Femur (tissue), 1 donor: ENCODE results near the gene RPS5.
"Not testable (repeated sequence)": the region's sequence is repeated elsewhere in the genome, so short reads cannot be mapped to it uniquely, and the experiment has no call there.

Experiments
- DNase-seq: peaks from one replicate; pipeline ENCODE4 v3.0.0-alpha.2; 2017

RPS5 gene

GRCh38 chr19:58386576-58387337 is at the start of gene RPS5:
TSS of gene RPS5 (plus strand) at chr19:58387269. CDS start at chr19:58388138, 869 bp downstream.
- DNase-seq, result peak; percentile 98

GRCh38 chr19:58338336-58338735 is 48.7 kb upstream of the RPS5 start:
- DNase-seq, result no peak

GRCh38 chr19:58338825-58339558 is 48.1 kb upstream of the RPS5 start:
- DNase-seq, result no peak

- no peak for DNase-seq
Measured at GRCh38 chr19:58345558-58345957, 41.5 kb upstream of the RPS5 start.

- peak; percentile 79 for DNase-seq
Measured at GRCh38 chr19:58346961-58347929, 39.8 kb upstream of the RPS5 start.

- not testable (repeated sequence) for DNase-seq
Measured at GRCh38 chr19:58348080-58348479, 39.0 kb upstream of the RPS5 start.

GRCh38 chr19:58349590-58349989 is 37.5 kb upstream of the RPS5 start:
- no peak for DNase-seq

- DNase-seq, result peak; percentile 31
Measured at GRCh38 chr19:58350001-58350861, 36.8 kb upstream of the RPS5 start.

- peak; percentile 17 for DNase-seq
Measured at GRCh38 chr19:58350871-58351557, 36.1 kb upstream of the RPS5 start.

GRCh38 chr19:58351558-58351878 is 35.6 kb upstream of the RPS5 start:
- no peak for DNase-seq

GRCh38 chr19:58351990-58352755 is 34.9 kb upstream of the RPS5 start:
- DNase-seq, result no peak

- peak; percentile 14 for DNase-seq
Measured at GRCh38 chr19:58352760-58353671, 34.1 kb upstream of the RPS5 start, which contains the start of gene A1BG. TSS of gene A1BG (minus strand) at chr19:58353492. CDS start at chr19:58353437, 55 bp downstream.

GRCh38 chr19:58353717-58354477 is 33.2 kb upstream of the RPS5 start:
- peak; percentile 18 for DNase-seq

GRCh38 chr19:58354478-58355030 is 32.5 kb upstream of the RPS5 start:
- DNase-seq, result no peak

GRCh38 chr19:58355215-58355796 is 31.8 kb upstream of the RPS5 start:
- DNase-seq, result no peak

- peak; percentile 28 for DNase-seq
Measured at GRCh38 chr19:58355908-58356765, 30.9 kb upstream of the RPS5 start.
